ENCODE measurements around the gene ARHGAP31. TPM values are rescaled to one million over a fixed set of nuclear protein-coding genes. Genes with fewer than 3 reads are reported as not detected.

The ARHGAP31 gene
- total and polyA plus RNA-seq, 10 of the 15 experiments (the other 5 are each of a cell fraction or from before 2014, with no cell fraction given): 0.97 to 29.8 (median 10.3) TPM

- Histone ChIP-seq H2AFZ (ENCODE audit: control insufficient read depth, low read depth, low read length) (no peak overlapping the region), H3K9me3 (replicated peaks; ENCODE audit: control insufficient read depth, insufficient read depth, low read length) (peaks cover 11% of the 10 kb centered on the region; the same call in 2 of the 3 replicates), H3K36me3 (ENCODE audit: control insufficient read depth in 2 of 2, insufficient read depth in 2 of 2, low read length in 1 of 2) (no peaks in the 10 kb centered on the region), H3K4me2 (ENCODE audit: control insufficient read depth, insufficient read depth) (no peak overlapping the region), H3K27ac (ENCODE audit: control insufficient read depth, insufficient read depth) (no peak overlapping the region), H3K79me2 (ENCODE audit: control insufficient read depth, insufficient read depth, low read length) (no peaks in the 10 kb centered on the region), H3K4me3 (no peak overlapping the region), H3K27me3 (replicated peaks in 1 of 2; ENCODE audit: control insufficient read depth in 2 of 2, insufficient read depth in 2 of 2, low read length in 1 of 2) (no peaks in the 10 kb centered on the region), H3K4me1 (ENCODE audit: control insufficient read depth, insufficient read depth, low read length) (no peaks in the 10 kb centered on the region; the same call in 1 of the 2 replicates), H3K9ac (ENCODE audit: control insufficient read depth, insufficient read depth, low read length) (no peak overlapping the region), H4K20me1 (ENCODE audit: control insufficient read depth, insufficient read depth) (no peaks in the 10 kb centered on the region)
- ChIA-PET POLR2A (no interaction called here), CTCF (interaction anchor here (0.6 kb wide), 1 partner anchor 391 kb away, joined by 3 read pairs; no protein-coding TSS in a partner anchor), SMC1A (ENCODE audit: uncharacterized antibody, unreplicated experiment) (no interaction called here), RAD21 (ENCODE audit: unreplicated experiment) (interaction anchor here (1.2 kb wide), 1 partner anchor 73 kb away, joined by 3 read pairs; no protein-coding TSS in a partner anchor)
- FAIRE-seq (no peak), DNase-seq (ENCODE audit: low read depth, low spot score) (no peak), ATAC-seq (no peak; the same call in 2 of the 3 replicates)
- intact Hi-C loops (cut with micrococcal nuclease; ENCODE audit: unreplicated experiment): loop anchor here (5.0 kb wide), 1 partner anchor 278 kb away; the partner anchor contains the start of gene CD80
- BruUV-seq (replicated peaks): no TSS peak
- TF ChIP-seq HDAC2 (IDR thresholded peaks at IDR 0.05): no peak
- WGBS (ENCODE audit: insufficient coverage, insufficient replicate concordance, low lambda C conversion rate, missing lambda C conversion rate): 80% methylated on average over 6 of the region's 6 CpGs
- in situ Hi-C loops (cut with MboI): loop anchor here (25.0 kb wide), 1 partner anchor 408 kb away; the partner anchor contains the start of gene COX17
Measured at GRCh38 chr3:119279101-119279554, 15.1 kb upstream of the ARHGAP31 start.

GRCh38 chr3:119279584-119280243, 14.5 kb upstream of the ARHGAP31 start:
- 78% methylated on average over 5 of the region's 5 CpGs for WGBS (ENCODE audit: insufficient coverage, insufficient replicate concordance, low lambda C conversion rate, missing lambda C conversion rate)
- in situ Hi-C loops (cut with MboI): loop anchor here (25.0 kb wide), 1 partner anchor 408 kb away; the partner anchor contains the start of gene COX17

More at GRCh38 chr3:119279584-119280243, 14.5 kb upstream of the ARHGAP31 start:
- BruUV-seq (replicated peaks): no TSS peak
- POLR2A ChIA-PET: no interaction called here
- ATAC-seq (no peak), FAIRE-seq (no peak), DNase-seq (ENCODE audit: low read depth, low spot score) (no peak)
- RAD21 ChIA-PET (ENCODE audit: unreplicated experiment): interaction anchor here (1.2 kb wide), 1 partner anchor 73 kb away, joined by 3 read pairs; no protein-coding TSS in a partner anchor
- Histone ChIP-seq H3K79me2 (ENCODE audit: control insufficient read depth, insufficient read depth, low read length) (no peaks in the 10 kb centered on the region), H3K4me2 (ENCODE audit: control insufficient read depth, insufficient read depth) (no peak overlapping the region), H2AFZ (ENCODE audit: control insufficient read depth, low read depth, low read length) (no peak overlapping the region), H3K4me3 (no peak overlapping the region), H3K9me3 (replicated peaks; ENCODE audit: control insufficient read depth, insufficient read depth, low read length) (peaks cover 11% of the 10 kb centered on the region; the same call in 2 of the 3 replicates), H3K27ac (ENCODE audit: control insufficient read depth, insufficient read depth) (no peak overlapping the region), H3K4me1 (ENCODE audit: control insufficient read depth, insufficient read depth, low read length) (no peaks in the 10 kb centered on the region; the same call in 1 of the 2 replicates), H3K9ac (ENCODE audit: control insufficient read depth, insufficient read depth, low read length) (no peak overlapping the region), H3K36me3 (ENCODE audit: control insufficient read depth in 2 of 2, insufficient read depth in 2 of 2, low read length in 1 of 2) (no peaks in the 10 kb centered on the region), H3K27me3 (replicated peaks in 1 of 2; ENCODE audit: control insufficient read depth in 2 of 2, insufficient read depth in 2 of 2, low read length in 1 of 2) (no peaks in the 10 kb centered on the region), H4K20me1 (ENCODE audit: control insufficient read depth, insufficient read depth) (no peaks in the 10 kb centered on the region)
- intact Hi-C loops (cut with micrococcal nuclease; ENCODE audit: unreplicated experiment): loop anchor here (5.0 kb wide), 1 partner anchor 278 kb away; the partner anchor contains the start of gene CD80
- CTCF ChIA-PET: interaction anchor here (0.6 kb wide), 1 partner anchor 391 kb away, joined by 3 read pairs; no protein-coding TSS in a partner anchor
- TF ChIP-seq ZNF217 (IDR thresholded peaks at IDR 0.05): no peak
- no peak for TF ChIP-seq SMARCA5 (IDR thresholded peaks at IDR 0.05)
- TF ChIP-seq TCF12 (IDR thresholded peaks at IDR 0.05; ENCODE audit: low read depth, low read length): no peak
- TF ChIP-seq ZNF592 (IDR thresholded peaks at IDR 0.05): no peak
- no peak for TF ChIP-seq SMAD1 (IDR thresholded peaks at IDR 0.05; ENCODE audit: low read depth, partially characterized antibody)
- TF ChIP-seq CHD2 (IDR thresholded peaks at IDR 0.05; ENCODE audit: borderline replicate concordance, low read depth, low read length): no peak
- SMC1A ChIA-PET (ENCODE audit: uncharacterized antibody, unreplicated experiment): interaction anchor here (1.2 kb wide), 1 partner anchor 59 kb away, joined by 3 read pairs; no protein-coding TSS in a partner anchor
